Measurements from ENCODE around the gene EPN3.

EPN3 gene

GRCh38 chr17:50508573-50509460 lies 23.7 kb upstream of the EPN3 start:
- Histone ChIP-seq H3K4me2 (ENCODE audit: low read depth, low read length, poor library complexity, severe bottlenecking) (peak overlapping the region; percentile 82), H3K9me2 (replicated peaks; ENCODE audit: insufficient read depth, low read length) (no peaks in the 10 kb centered on the region), H3K27ac (ENCODE audit: low read depth, low read length) (no peak overlapping the region), H3F3A (ENCODE audit: insufficient read depth) (peaks cover 6% of the 10 kb centered on the region), H3K27me3 (ENCODE audit: low read length) (no peaks in the 10 kb centered on the region), H3K79me2 (ENCODE audit: insufficient read depth, low read length) (no peaks in the 10 kb centered on the region), H4K20me1 (ENCODE audit: low read depth, low read length) (no peaks in the 10 kb centered on the region), H3K4me3 (ENCODE audit: insufficient read depth, low read length, poor library complexity, severe bottlenecking) (peak overlapping the region; percentile 69), H3K9ac (ENCODE audit: low read length) (peak overlapping the region; percentile 71), H3K36me3 (ENCODE audit: low read length) (no peaks in the 10 kb centered on the region), H3K9me3 (ENCODE audit: insufficient read depth, low read length) (no peaks in the 10 kb centered on the region), H2AFZ (ENCODE audit: low read depth, low read length, severe bottlenecking) (peak overlapping the region; percentile 100)
- no peak for TF ChIP-seq CTCF (IDR thresholded peaks at IDR 0.05; ENCODE audit: insufficient read depth, low read length, poor library complexity, severe bottlenecking)
- no peak for TF ChIP-seq EZH2phosphoT487 (conservative IDR thresholded peaks at IDR 0.05; ENCODE audit: low read length)

GRCh38 chr17:50511058-50511457 lies 21.5 kb upstream of the EPN3 start:
- no peak overlapping the region for H3K27ac ChIP-seq (ENCODE audit: low read depth, low read length)
- H4K20me1 ChIP-seq (ENCODE audit: low read depth, low read length), result no peaks in the 10 kb centered on the region
- peaks cover 6% of the 10 kb centered on the region for H3F3A ChIP-seq (ENCODE audit: insufficient read depth)
- H3K9me2 ChIP-seq (replicated peaks; ENCODE audit: insufficient read depth, low read length), result no peaks in the 10 kb centered on the region
- H3K4me2 ChIP-seq (ENCODE audit: low read depth, low read length, poor library complexity, severe bottlenecking), result no peak overlapping the region
- H3K4me3 ChIP-seq (ENCODE audit: insufficient read depth, low read length, poor library complexity, severe bottlenecking), result no peak overlapping the region
- no peaks in the 10 kb centered on the region for H3K36me3 ChIP-seq (ENCODE audit: low read length)
- no peak overlapping the region for H2AFZ ChIP-seq (ENCODE audit: low read depth, low read length, severe bottlenecking)
- no peak for TF ChIP-seq EZH2phosphoT487 (conservative IDR thresholded peaks at IDR 0.05; ENCODE audit: low read length)
- TF ChIP-seq CTCF (IDR thresholded peaks at IDR 0.05; ENCODE audit: insufficient read depth, low read length, poor library complexity, severe bottlenecking), result no peak
- H3K27me3 ChIP-seq (ENCODE audit: low read length), result no peaks in the 10 kb centered on the region
- H3K9me3 ChIP-seq (ENCODE audit: insufficient read depth, low read length), result no peaks in the 10 kb centered on the region
- no peak overlapping the region for H3K9ac ChIP-seq (ENCODE audit: low read length)
- H3K79me2 ChIP-seq (ENCODE audit: insufficient read depth, low read length), result no peaks in the 10 kb centered on the region

GRCh38 chr17:50513495-50513894 lies 19.0 kb upstream of the EPN3 start:
- Histone ChIP-seq H3K27me3 (ENCODE audit: low read length) (no peaks in the 10 kb centered on the region), H4K20me1 (ENCODE audit: low read depth, low read length) (no peaks in the 10 kb centered on the region), H3F3A (ENCODE audit: insufficient read depth) (no peaks in the 10 kb centered on the region), H3K4me3 (ENCODE audit: insufficient read depth, low read length, poor library complexity, severe bottlenecking) (no peak overlapping the region), H3K27ac (ENCODE audit: low read depth, low read length) (no peak overlapping the region), H3K4me2 (ENCODE audit: low read depth, low read length, poor library complexity, severe bottlenecking) (no peak overlapping the region), H3K9me3 (ENCODE audit: insufficient read depth, low read length) (no peaks in the 10 kb centered on the region), H3K79me2 (ENCODE audit: insufficient read depth, low read length) (no peaks in the 10 kb centered on the region), H2AFZ (ENCODE audit: low read depth, low read length, severe bottlenecking) (no peak overlapping the region), H3K36me3 (ENCODE audit: low read length) (no peaks in the 10 kb centered on the region), H3K9ac (ENCODE audit: low read length) (no peak overlapping the region), H3K9me2 (replicated peaks; ENCODE audit: insufficient read depth, low read length) (no peaks in the 10 kb centered on the region)
- TF ChIP-seq CTCF (IDR thresholded peaks at IDR 0.05; ENCODE audit: insufficient read depth, low read length, poor library complexity, severe bottlenecking), result no peak
- no peak for TF ChIP-seq EZH2phosphoT487 (conservative IDR thresholded peaks at IDR 0.05; ENCODE audit: low read length)
